ENCODE measurements around the gene TRAK1. TPM values are rescaled to one million over a fixed set of nuclear protein-coding genes. Genes with fewer than 3 reads are reported as not detected.
A peak's percentile ranks its signal among the peaks of the same experiment; 100 is the strongest.

The TRAK1 gene
- total RNA-seq, 1 donor from 2014 or later: 49.2 TPM

DNA sequence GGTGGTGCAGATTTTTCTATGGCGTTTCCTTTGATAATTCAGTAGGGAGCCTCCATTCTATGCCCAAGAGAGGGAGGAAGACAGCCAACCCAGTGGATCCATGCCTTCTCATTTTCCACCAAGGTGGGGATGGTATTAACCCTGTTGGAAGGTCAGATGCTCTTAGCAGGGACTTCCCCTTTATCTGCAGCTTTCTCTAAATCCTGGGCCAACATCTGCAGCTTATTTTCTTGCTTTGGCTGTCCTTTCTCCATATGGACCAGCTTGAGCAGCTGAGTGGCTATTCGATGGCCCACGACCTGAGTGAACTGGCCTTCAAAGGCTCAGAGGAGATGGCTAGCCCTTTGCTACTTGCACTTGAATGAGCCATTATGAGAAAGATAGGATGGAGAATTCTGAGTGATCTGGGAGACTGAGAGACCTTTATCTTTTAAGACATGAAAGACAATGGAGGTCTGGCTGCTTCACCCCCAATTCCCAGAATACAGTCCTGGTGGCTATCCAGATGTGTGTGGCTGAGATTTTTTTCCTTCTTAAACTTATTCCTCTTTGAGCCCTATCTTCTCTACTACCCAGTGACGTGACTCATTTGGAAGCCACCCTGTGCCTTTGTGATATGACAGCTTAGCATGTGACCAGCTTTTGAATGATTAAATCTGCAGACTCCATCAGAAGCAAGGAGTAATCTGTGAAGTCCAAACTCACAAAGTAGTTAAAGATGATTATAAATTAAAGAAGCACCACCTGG, 39.6 kb upstream of the TRAK1 start:
- Mint-ChIP-seq H3K27ac (peak overlapping the region; percentile 21), H3K36me3 (no peaks in the 10 kb centered on the region), H3K9me3 (no peaks in the 10 kb centered on the region), H3K4me1 (ENCODE audit: unreplicated experiment) (peaks cover 32% of the 10 kb centered on the region), H3K4me3 (no peak overlapping the region), H3K27me3 (no peaks in the 10 kb centered on the region)
- TF ChIP-seq, protein P1, sequence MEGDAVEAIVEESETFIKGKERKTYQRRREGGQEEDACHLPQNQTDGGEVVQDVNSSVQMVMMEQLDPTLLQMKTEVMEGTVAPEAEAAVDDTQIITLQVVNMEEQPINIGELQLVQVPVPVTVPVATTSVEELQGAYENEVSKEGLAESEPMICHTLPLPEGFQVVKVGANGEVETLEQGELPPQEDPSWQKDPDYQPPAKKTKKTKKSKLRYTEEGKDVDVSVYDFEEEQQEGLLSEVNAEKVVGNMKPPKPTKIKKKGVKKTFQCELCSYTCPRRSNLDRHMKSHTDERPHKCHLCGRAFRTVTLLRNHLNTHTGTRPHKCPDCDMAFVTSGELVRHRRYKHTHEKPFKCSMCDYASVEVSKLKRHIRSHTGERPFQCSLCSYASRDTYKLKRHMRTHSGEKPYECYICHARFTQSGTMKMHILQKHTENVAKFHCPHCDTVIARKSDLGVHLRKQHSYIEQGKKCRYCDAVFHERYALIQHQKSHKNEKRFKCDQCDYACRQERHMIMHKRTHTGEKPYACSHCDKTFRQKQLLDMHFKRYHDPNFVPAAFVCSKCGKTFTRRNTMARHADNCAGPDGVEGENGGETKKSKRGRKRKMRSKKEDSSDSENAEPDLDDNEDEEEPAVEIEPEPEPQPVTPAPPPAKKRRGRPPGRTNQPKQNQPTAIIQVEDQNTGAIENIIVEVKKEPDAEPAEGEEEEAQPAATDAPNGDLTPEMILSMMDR (conservative IDR thresholded peaks at IDR 0.05): no peak
- no peak for DNase-seq (ENCODE audit: extremely low spot score, unreplicated experiment)

DNA sequence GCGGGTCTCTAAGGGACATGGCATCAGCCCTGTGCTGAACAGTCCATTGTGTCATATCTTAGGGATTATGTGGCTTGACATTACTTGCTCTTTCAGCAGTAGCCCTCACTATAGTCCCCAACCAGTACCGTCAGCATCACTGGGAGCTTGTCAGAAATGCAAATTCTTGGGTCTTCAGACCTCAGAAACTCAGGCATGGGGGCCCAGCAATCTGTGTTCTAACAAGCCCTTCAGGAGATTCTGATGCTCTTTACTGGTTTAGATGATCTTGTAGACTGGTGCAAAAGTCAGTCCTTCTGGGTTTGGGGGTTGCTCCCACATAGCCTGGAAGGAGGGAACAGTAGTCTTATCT, 39.0 kb upstream of the TRAK1 start:
- Mint-ChIP-seq H3K27me3 (no peaks in the 10 kb centered on the region), H3K27ac (peak overlapping the region; percentile 71), H3K4me3 (no peak overlapping the region), H3K36me3 (no peaks in the 10 kb centered on the region), H3K9me3 (no peaks in the 10 kb centered on the region), H3K4me1 (ENCODE audit: unreplicated experiment) (peaks cover 32% of the 10 kb centered on the region)
- DNase-seq (ENCODE audit: extremely low spot score, unreplicated experiment): no peak
- TF ChIP-seq, protein P1 (conservative IDR thresholded peaks at IDR 0.05): no peak

DNA sequence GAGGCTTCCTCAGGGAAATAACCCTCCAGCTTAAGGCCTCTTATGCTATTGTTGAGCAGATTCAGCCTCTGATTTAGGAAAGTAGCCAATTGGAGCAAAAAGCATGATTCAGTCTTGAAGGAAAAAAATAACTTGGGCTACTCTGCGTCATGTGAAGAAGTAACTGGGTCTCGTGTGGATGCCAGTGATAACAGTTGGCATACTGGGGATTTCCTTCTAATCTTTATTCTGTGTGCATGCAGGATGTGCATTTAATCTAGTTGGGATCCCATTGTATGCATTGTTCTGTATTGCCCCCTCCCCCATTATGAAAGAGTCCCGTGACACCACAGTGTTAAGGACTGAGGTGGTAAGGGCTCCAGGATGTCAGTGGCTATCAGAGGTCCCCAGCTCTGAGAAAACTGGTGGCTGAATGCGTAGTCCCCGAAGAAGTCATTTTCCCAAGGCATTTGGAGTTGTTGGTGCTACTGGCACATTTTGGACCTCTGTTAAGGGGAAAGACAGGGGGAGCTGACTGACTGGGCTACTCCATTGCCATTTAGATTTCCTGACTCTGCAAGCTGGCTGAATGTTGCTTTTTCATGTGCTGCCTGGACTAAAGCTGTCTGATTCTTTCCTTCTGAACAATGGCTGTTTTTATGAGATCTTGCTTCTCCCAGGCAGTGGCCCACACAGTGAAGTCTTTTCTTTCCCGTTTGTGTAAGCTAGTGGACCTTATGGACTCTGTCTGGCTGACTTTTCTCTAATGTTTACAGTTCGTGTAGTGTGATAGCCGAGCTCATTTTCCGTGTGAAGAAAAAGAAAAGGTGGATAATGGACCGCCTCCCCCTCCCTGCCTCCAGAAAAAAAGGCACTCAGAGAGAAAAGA, 38.4 kb upstream of the TRAK1 start:
- DNase-seq (ENCODE audit: extremely low spot score, unreplicated experiment): no peak
- Mint-ChIP-seq H3K27ac (peak overlapping the region; percentile 71), H3K27me3 (no peaks in the 10 kb centered on the region), H3K36me3 (no peaks in the 10 kb centered on the region), H3K4me3 (peak overlapping the region; percentile 58), H3K4me1 (ENCODE audit: unreplicated experiment) (peaks cover 36% of the 10 kb centered on the region), H3K9me3 (no peaks in the 10 kb centered on the region)
- TF ChIP-seq, protein P1 (conservative IDR thresholded peaks at IDR 0.05): no peak

DNA sequence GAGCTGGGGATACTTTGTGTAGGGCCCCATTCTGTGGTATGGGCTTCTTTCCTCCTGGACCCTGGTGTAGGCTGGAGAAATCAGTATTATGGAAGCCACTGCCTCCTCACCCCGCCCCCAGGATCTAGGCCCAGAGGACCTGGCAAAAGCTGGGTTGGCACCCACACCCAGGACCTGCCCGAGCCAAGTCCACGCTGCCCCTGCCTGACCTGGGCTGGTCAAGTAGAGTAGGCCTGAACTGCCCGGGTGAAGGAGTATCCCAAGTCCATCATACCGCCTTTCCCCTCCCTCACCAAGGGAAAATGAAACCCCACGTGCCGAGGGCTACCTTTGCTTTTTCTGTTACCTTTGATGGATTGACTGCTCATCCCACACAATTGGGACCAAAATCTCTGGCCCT, 37.7 kb upstream of the TRAK1 start:
- Mint-ChIP-seq H3K27ac (no peak overlapping the region), H3K27me3 (no peaks in the 10 kb centered on the region), H3K9me3 (no peaks in the 10 kb centered on the region), H3K4me3 (peak overlapping the region; percentile 40), H3K36me3 (no peaks in the 10 kb centered on the region), H3K4me1 (ENCODE audit: unreplicated experiment) (peaks cover 35% of the 10 kb centered on the region)
- no peak for DNase-seq (ENCODE audit: extremely low spot score, unreplicated experiment)
- TF ChIP-seq, protein P1 (conservative IDR thresholded peaks at IDR 0.05): no peak

DNA sequence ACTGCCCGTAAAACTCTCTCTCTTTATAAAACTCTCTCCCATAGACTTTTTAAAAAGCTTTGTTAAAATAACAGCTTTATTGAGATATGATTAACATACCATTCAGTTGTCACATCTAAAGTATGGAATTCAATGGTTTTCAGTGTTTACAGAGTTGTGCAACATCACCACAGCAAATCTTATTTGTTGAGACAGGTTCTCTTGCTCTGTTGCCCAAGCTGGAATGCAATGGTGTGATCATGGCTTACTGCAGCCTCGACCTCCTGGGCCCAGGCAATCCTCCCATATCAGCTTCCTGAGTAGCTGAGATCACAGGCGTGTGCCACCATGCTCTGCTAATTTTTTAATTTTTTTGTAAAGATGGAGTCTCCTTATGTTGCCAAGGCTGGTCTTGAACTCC, 35.9 kb upstream of the TRAK1 start:
- no peaks in the 10 kb centered on the region for H3K27me3 Mint-ChIP-seq
- H3K4me1 Mint-ChIP-seq (ENCODE audit: unreplicated experiment): peaks cover 37% of the 10 kb centered on the region
- no peak for DNase-seq (ENCODE audit: extremely low spot score, unreplicated experiment)
- no peak overlapping the region for H3K4me3 Mint-ChIP-seq
- H3K27ac Mint-ChIP-seq: no peak overlapping the region
- TF ChIP-seq, protein P1 (conservative IDR thresholded peaks at IDR 0.05): no peak
- no peaks in the 10 kb centered on the region for H3K36me3 Mint-ChIP-seq
- H3K9me3 Mint-ChIP-seq: no peaks in the 10 kb centered on the region

Measured in type B pancreatic cell (in vitro differentiated cells).